SHP77 (cell line): ENCODE data around the gene FERD3L.
A peak's percentile ranks its signal among the peaks of the same experiment; 100 is the strongest.
"Not testable (repeated sequence)": the region's sequence is repeated elsewhere in the genome, so short reads cannot be mapped to it uniquely, and the experiment has no call there.

Experiments
- DNase-seq, 2 experiments: peaks; one replicate each; lab custom pipeline; 2025; lab: John Stamatoyannopoulos, UW

FERD3L gene

GRCh38 chr7:19144661-19145433 is at the start of gene FERD3L:
FERD3L (minus strand) TSS chr7:19145421; CDS start chr7:19145362, 59 bp downstream.
- DNase-seq: no peak

DNA sequence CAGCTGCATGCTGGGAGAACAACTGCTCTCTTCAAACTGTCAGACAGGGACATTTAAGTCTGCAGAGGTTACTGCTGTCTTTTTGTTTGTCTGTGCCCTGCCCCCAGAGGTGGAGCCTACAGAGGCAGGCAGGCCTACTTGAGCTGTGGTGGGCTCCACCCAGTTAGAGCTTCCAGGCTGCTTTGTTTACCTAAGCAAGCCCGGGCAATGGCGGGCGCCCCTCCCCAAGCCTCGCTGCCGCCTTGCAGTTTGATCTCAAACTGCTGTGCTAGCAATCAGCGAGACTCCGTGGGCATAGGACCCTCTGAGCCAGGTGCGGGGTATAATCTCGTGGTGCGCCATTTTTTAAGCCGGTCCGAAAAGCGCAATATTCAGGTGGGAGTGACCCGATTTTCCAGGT is 49.2 kb upstream of the FERD3L start:
- DNase-seq: not testable (repeated sequence)

DNA sequence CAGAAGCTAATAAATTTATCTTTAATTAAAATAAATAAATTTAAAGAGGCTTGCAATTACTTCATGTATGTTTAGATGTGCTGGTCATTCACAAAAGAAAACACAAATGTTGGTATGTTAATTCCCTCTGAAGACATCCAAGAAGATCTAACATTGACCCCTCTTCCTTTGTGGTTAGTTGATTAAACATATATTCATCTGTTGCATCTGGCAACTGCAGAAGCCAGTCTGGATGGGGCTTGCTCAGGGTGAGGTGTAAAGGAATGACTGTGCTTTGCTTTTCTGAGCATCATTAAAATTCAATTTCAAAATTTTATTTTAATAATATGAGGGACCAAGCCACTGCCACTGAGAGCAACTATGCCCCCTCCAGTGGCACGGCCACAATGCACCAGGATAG is 36.4 kb upstream of the FERD3L start:
- no peak for DNase-seq

- no peak for DNase-seq
Observed at GRCh38 chr7:19178595-19178994, 33.4 kb upstream of the FERD3L start.

DNA sequence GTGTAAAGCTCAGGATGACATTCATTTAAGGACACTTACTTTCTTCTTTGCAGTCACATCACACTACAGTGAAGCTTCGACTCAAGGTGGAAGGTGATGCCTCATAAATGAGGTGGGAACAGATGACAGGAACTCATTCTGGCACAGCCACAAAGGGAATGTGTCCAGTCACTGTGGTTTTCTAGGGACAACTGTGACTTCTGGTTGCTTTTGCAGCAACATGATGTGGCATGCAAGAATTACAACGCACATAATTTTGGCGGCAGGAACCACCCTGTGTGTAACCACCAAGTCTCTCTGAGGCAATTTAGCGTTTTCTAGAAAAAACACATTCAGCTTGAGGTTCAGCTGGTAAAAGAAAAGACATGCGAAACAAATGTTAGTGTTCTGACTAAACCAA is 32.0 kb upstream of the FERD3L start:
- peak in 1 of 2 experiments; percentile 4 for DNase-seq

GRCh38 chr7:19175241-19175640 is 30.0 kb upstream of the FERD3L start:
- DNase-seq: no peak

DNA sequence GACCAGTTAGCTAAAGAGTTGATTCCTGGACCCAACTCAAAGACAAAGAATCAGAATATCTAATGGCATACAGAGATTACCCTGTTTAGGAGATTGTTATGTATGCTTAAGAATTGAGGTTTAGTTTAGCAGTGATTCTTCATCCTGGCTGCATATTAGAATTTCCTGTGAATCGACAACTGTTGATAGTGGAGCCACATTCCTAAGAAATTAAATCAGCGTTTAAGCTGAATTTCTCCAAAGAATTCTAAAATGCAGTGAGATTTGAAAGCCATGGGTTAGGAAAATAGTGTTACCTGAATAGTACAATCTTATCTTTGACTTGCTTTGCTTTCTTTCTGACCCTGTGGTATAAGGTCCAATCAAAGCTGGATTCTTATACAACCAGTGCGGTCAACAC is 16.4 kb upstream of the FERD3L start:
- no peak for DNase-seq

GRCh38 chr7:19146699-19147098 is 1.5 kb upstream of the FERD3L start:
- no peak for DNase-seq

DNA sequence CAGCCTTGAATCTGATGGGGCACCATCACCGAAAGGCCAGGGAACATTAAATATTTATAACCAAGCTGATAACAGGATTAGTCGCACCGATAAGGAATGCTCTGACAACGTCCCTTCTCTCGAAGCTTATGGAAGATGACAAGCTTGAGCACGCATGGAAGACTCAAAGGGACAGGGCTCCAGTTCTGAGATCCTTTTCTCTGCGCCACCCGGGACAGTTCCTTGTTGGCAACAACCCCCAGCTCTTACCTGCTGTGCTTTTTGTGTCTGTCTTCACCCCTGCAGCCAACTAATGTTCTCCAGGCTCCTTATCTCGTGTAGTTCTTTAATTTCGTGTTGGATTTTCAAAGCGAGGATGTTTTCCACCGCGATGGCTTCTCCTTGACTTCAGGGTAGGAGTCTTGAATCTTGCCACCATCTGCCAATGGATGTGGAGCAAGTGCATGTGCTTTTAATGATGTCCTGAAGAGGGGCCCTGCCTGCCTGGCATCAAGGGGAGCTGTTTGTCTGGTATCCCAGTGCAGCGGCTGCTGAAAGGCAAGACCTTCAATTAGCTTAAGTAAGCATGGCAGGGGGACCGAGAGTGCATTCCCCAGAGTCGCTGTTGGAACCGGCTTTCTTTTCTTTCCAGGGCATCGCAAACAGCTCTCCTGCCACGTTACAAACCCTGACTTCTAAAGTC is 354 bp upstream of the FERD3L start:
- DNase-seq: no peak

GRCh38 chr7:19143881-19144574 is 1.2 kb downstream of the FERD3L start:
- no peak for DNase-seq

GRCh38 chr7:19139706-19140327 is 5.4 kb downstream of the FERD3L start:
- no peak for DNase-seq

DNA sequence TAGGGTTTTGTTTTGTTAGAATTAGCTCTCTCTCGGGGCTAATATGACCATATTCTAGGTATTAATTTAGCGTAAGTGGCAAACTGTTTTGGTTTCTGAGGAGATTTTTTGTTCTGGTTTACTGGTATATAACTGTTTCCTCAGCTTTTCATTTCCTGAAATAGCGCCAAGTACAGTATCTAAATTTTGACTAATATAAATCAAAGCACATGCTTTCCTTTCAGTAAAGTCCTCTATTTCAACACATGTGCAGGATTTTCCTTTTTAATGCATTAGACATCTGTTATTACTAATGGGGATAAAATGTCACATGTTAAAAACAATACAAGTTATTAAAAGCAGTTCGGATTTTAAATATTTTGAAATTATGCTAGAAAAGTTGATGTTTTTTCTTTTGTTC is 11.3 kb downstream of the FERD3L start:
- DNase-seq: no peak

DNA sequence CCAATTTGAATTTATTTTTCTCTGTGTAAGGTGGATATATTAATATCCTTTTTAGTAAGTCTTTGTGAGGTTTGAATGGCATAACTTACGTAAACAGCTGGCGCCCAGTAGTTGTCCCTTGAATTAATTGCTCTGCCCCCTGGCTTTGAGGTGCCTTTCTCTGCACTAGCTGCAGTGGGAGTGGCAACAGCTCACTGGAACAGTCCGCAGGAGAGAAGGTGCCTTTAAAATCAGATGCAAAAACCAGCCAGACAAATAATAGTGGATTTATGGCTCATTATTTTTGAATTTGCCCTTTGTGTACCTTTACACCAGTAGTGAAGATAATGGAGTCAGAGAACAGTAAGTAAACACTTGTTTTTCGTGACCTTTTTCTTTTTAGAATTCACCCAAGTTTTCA is 11.8 kb downstream of the FERD3L start:
- DNase-seq: peak in 1 of 2 experiments; percentile 35

- DNase-seq: no peak
Observed at GRCh38 chr7:19128856-19129255, 16.4 kb downstream of the FERD3L start.

DNA sequence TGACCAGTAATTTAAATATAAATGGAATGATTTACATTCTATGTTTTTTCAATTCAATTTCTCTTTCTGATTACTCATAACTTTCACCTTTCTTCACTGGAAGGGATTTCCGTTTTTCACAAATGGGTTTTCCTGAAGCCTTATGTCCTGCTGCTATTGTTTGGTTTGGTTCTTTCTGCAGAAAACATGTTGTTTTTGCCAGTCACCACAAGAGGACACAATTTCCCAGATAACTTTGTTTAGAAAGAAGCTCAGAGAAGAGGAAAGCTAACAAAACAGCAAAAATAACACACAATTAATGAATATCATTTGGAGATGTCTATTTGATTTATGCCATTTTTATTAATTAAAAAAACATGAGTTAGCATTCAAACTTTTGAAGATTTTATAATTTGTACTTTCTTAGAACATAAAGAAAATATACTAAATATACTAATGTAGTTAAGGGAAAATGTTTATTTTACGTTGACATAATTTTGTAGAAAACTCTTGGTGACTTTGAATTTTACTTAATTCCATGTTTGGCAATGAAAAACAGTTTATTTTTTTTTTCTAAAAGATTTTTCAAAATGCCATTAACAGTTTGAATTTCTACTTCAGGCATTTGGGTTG is 23.1 kb downstream of the FERD3L start:
- DNase-seq: peak; percentile 32 to 57

GRCh38 chr7:19119870-19120486 is 25.2 kb downstream of the FERD3L start:
- DNase-seq: no peak

DNA sequence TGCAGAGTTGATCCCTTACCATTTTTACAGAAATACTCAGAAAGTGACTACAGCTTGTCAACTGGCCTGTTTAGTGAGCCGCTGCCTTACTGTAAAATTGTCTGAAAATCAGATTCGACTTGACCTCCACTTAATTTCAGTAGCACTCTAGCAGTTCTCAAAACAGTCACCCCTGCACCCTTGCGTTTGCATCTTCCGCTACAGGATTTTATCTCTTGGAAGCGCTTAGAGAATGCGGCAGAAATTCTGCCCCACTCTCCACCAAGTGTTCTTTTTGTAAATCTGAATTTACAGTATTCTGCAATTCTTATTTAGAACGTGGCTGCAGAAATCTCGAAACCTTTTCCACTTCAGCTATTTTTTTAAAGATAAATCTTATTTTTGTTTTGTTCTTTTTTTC is 25.8 kb downstream of the FERD3L start:
- no peak for DNase-seq

DNA sequence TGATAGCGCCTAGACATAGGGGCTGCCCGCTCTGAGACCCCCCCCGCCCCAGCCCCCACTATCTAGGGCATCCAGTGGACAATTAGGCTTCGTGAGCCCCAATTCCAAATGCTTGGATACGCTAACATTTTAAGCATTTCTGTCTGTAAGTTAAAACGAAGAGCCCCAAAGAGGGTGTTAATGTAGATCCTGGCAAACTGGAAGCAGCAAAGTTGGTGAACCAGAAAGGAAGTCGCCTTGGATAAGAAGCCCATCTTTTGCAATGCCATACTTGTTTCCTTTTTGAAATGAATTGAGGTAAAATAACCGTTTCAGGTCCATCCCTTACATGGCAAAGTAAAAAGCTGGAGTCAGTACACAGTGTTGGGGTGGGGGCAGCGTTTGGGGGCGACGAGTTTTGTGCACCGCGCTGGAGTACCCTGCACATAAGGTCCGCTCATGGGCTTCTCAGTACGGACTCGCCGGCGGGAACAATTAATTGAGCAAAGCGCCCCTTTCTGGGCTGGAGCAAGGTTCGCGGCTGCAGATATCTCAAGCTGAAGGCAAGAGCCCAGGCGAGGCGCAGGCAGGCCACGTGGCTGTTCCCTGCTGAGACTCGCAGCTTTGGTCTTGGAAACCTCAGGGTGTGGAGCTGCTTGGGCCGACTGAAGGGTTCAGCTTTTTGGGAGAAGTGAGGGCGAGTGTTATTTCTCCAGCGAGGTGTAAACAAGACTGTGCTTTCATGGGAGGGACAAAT is 26.4 kb downstream of the FERD3L start:
- DNase-seq: no peak

DNA sequence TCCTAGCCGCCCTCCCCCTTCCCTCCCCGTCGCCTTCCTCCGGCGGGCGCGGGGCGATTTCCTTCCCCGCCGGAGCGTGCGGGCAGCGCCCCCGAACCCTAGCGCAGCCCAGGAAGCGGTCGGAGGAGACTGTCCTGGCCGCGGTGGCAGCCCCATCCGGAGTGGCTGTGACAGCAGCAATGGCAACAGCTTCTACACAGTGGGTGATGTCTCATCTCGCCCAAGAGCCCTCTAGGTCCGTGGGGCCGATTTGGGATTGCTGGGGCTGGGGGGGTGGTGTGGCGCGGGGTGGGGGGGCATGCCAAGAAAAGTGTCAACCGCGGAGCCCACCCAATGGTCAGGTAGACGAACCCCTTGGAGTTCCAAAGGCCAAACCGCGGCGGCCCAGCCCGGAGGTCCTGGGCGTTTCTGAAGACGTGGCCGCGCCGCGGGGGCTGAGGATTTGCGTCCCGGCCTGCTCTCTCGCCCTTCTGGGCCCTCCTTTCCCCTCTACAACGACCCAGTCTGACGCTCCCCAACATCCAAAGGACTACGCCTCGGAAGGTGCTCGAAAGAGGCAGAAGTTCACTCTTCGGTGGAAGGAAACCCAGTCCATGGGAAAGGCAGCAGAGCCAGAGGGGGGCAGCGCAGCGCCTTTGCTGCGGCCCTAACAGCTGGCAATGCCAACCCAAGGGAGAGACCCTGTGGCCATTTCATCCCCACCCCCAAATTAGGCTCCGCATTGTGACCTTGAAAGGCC is 27.2 kb downstream of the FERD3L start:
- no peak for DNase-seq
